GM18870 (cell line): ENCODE measurements around the gene SLC38A3.

Experiments
- ATAC-seq: cut with Tn5 transposase; IDR thresholded peaks from one replicate; pipeline ENCODE4 v1.9.1; 2021; ENCODE audit warnings: moderate library complexity; ENCODE audit not compliant: unreplicated experiment

Gene SLC38A3

DNA sequence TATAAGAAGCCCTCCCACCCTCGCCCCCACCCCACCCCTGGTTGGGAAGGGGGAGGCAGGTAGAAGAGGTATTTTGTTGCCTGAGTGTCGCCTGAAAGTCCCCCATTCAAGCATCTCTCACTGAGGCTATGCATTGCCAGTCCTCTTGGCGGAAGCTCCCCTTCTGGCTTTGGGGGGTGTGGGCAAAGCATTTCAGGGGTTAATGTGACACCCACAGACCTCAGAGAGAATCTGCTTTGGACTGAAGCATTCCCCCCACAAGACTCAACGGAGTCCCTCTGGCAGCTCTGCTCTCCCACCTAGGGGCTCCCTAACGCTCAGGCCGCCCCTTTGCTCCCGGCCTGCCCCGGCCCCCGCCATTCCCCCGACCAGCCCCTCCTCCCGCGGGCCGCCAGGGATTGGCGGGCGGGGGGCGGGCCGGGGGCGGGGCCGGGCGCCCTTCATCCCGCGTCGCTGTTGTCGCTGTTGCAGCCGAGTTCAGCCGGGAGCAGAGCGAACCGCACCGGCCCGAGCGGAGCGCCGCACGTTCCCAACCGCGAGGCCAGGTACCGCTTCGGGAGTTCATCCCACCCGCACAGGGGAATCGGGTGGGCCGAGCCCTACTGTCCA lies at the start of gene SLC38A3:
SLC38A3 (plus strand) TSS at position 468 of the 609 bp plus-strand sequence. CDS start 8,929 bp downstream, outside the sequence.
- ATAC-seq, result no peak

- no peak for ATAC-seq
Measured at GRCh38 chr3:50155491-50155878, 49.6 kb upstream of the SLC38A3 start.

- ATAC-seq, result no peak
Measured at GRCh38 chr3:50155891-50156290, 49.2 kb upstream of the SLC38A3 start.

GRCh38 chr3:50156549-50157493 lies 48.2 kb upstream of the SLC38A3 start:
- ATAC-seq, result no peak

GRCh38 chr3:50157827-50158529 lies 47.1 kb upstream of the SLC38A3 start:
- ATAC-seq, result no peak

DNA sequence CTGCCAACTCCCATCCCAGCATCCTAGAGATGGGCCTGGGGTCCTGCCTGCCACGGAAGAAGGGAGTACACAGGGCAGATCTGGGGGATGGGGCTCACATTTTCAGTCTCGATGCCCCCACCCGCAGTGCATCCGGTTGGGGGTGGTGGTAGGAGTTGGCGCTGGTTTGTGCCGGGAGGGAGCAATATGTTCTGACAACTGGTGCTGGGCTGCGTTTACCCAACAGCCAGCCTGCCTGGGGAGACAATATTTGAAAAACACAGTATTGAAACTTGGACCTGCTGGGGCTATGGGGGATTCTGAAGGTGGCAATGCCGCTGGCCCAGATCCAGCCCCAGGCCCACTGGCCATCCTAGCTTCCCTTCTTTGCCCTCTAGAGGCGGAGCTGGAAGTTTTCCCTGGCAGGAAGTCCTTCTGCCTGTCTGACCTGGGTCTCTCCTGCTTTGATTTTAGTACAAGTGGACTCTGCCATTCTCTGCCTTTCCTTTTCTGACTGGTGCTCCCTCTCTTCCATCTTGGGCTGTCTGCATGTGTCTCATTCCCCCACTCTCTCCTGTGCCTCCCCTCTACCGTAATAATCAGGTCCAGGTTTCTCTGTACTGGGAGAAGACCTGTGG lies 46.4 kb upstream of the SLC38A3 start:
- ATAC-seq, result no peak

GRCh38 chr3:50160561-50160983 lies 44.5 kb upstream of the SLC38A3 start:
- no peak for ATAC-seq

DNA sequence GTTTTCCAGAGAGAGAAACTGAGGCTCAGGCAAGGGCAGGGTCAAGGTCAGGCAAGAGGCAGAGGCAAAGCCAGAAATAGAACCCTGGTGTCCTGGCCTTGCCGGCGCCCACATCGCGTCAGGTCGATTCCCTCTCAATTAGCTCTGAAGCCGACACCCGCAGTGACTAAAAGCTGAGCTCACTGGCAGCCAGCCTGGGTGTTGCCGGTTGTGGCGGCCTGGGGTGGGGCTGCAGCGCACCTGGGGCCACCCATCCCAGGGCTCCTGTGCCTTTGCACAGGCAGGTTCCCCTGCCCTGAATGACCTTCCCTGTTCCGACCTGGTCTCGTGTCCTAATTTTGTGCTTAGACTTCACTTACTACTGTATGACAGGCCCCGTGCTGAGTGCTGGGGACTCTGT lies 43.8 kb upstream of the SLC38A3 start:
- ATAC-seq, result no peak

- ATAC-seq, result no peak
Measured at GRCh38 chr3:50162034-50162883, 42.8 kb upstream of the SLC38A3 start.

- ATAC-seq, result no peak
Measured at GRCh38 chr3:50163572-50164455, 41.3 kb upstream of the SLC38A3 start.

DNA sequence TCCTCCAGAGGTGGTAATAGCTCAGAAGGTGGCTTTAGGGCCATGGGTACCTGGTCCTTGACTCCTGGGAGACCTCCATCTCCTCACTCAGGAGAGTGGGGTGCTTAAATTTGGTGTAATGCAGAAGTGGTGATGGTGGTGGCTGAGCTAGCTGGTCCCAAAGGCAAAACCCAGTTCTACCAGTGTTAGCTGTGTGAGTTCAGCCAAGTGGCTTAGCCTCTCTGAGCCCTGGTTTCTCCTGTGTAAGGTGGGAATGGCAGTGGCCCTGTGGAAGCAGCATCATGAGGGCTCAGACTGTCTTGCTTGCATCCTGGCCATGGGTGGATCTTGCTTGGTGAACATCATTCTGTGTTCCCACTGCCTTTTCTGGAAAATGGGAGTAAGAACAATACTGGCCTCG lies 40.6 kb upstream of the SLC38A3 start:
- no peak for ATAC-seq

DNA sequence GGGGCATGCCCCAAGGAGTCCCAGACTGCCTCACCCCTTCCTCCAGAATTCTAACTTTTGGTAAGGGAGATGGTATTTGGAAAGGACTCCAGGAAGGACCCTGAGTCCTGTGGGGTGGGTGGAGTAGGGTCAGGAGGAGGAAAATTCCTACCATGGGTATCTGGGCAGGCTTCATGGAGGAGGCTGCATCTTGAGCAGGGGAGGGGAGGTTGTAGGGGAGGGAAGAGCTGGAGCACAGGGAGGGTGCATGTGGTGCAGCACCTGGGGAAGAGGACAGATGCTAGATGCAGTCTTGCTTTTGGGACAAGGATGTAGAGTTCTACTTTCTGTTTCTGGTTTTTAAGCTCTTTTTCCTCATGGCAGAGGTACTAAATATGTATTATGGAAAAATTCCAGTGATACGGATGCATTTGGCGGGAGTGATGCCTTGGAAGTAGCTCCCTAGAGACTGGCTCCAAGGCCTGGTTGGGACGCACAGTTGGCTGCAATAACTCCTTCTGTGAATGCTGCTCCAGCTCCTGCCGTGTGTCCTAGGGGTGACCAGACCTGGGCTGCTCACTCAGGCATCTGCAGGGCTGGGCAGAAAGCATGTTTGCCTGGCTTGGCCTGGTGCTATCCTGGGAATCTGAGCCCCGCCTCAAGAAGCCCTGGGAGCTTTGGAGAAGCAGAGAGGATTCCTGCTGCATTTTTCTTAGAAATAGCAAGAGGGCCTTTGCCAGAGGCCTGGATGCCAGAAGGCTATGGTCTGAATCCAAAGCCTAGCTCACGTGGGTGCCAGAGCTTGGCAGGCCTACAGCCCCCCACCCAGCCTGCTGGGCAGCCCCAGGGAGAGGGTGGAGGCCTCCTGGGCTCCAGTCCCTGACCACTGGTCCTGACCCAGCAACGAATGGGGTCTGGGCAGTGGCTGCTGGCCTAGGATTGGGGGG lies 39.8 kb upstream of the SLC38A3 start:
- ATAC-seq, result no peak

GRCh38 chr3:50165910-50166538 lies 39.0 kb upstream of the SLC38A3 start:
- no peak for ATAC-seq

- ATAC-seq, result no peak
Measured at GRCh38 chr3:50166620-50167019, 38.5 kb upstream of the SLC38A3 start.

DNA sequence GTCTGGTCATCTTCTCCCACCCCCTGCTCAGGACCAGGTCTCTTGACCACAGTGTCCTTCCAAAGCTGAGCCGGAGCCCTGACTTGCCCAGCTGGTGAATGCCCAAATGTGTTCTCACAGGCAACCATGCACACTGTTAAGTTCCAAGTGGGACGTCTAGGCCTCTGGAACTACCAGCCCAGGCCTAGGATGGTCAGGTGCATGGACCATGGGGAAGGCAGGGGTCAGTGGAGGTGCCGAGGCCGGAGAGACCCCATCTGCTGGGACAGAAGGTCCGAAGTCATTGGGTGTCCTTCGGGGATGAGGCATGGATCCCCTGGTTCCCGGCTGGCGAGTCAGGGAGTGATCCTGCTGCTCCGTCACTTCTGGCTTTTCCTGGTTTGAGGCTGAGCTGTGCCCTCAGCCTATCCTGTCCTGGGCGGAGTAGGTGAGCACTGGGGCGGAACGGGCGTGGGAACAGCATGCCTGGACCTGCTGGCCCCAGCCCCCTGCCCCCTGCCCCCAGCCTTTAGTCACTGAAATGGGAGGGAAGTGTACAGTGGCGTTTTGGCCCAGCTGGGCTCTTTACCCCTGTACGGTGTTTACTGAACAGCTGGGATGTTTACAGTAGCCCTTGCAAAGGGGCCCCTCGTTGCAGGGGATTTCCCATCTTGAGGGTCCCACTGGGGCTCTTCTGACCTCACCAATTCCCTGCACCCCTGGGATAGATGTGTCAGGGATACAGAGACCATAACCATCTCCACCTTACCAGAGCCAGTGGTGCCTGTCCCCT lies 37.8 kb upstream of the SLC38A3 start:
- ATAC-seq, result no peak

- ATAC-seq, result no peak
Measured at GRCh38 chr3:50167841-50168209, 37.2 kb upstream of the SLC38A3 start.

GRCh38 chr3:50168388-50168787 lies 36.7 kb upstream of the SLC38A3 start:
- no peak for ATAC-seq
